Neural cell (in vitro differentiated cells): ENCODE results near the gene NHERF1. TPM values are rescaled to one million over a fixed set of nuclear protein-coding genes. Genes with fewer than 3 reads are reported as not detected.

Source experiments
- H2AFZ ChIP-seq: fragments of 200-600, 300-800 bp; sonication (generic), shearing (Covaris generic); 2 replicates; pipeline ENCODE4 v1.6.0; 2014; ENCODE audit warnings: low read depth, mild to moderate bottlenecking, antibody characterized with exemption, low read length, moderate library complexity
- H3F3A ChIP-seq: fragments of 200-600 bp; shearing (Covaris generic); 2 replicates; pipeline ENCODE4 v1.6.1; 2016; ENCODE audit warnings: mild to moderate bottlenecking, moderate library complexity, mixed read lengths, antibody characterized with exemption, low read length; ENCODE audit not compliant: insufficient read depth, poor library complexity, severe bottlenecking
- H3K27ac ChIP-seq: fragments of 200-600, 300-800 bp; sonication (generic), shearing (Covaris generic); 2 replicates; pipeline ENCODE4 v1.5.1; 2014; ENCODE audit warnings: mild to moderate bottlenecking, low read length, moderate library complexity
- H3K27me3 ChIP-seq: fragments of 300-800, 200-600 bp; sonication (generic), shearing (Covaris generic); 2 replicates; pipeline ENCODE4 v1.6.0; 2014; ENCODE audit warnings: mild to moderate bottlenecking, low read depth, low read length, moderate library complexity; ENCODE audit not compliant: insufficient read depth
- H3K36me3 ChIP-seq: fragments of 300-800, 200-600 bp; sonication (generic), shearing (Covaris generic); 2 replicates; pipeline ENCODE4 v1.5.1; 2014; ENCODE audit warnings: mild to moderate bottlenecking, antibody characterized with exemption, low read length, moderate library complexity; ENCODE audit not compliant: insufficient read depth
- H3K4me2 ChIP-seq: fragments of 300-800, 200-600 bp; sonication (generic), shearing (Covaris generic); 2 replicates; pipeline ENCODE4 v1.6.0; 2014; ENCODE audit warnings: mild to moderate bottlenecking, low read length
- H3K4me3 ChIP-seq: fragments of 300-800, 200-600 bp; sonication (generic), shearing (Covaris generic); 2 replicates; pipeline ENCODE4 v1.5.1; 2014; ENCODE audit warnings: mild to moderate bottlenecking, low read length, moderate library complexity
- H3K79me2 ChIP-seq: fragments of 200-600 bp; shearing (Covaris generic); replicated peaks from 2 replicates; pipeline ENCODE4 v1.6.0; 2014; ENCODE audit warnings: mild to moderate bottlenecking, low read length, moderate library complexity; ENCODE audit not compliant: insufficient read depth
- H3K9ac ChIP-seq: fragments of 300-800, 200-600 bp; sonication (generic), shearing (Covaris generic); 2 replicates; pipeline ENCODE4 v1.6.1; 2016; ENCODE audit warnings: mild to moderate bottlenecking, low read length, mixed read lengths
- H3K9me2 ChIP-seq: fragments of 200-600 bp; shearing (Covaris generic); 2 replicates; pipeline ENCODE4 v1.6.1; 2016; ENCODE audit warnings: mild to moderate bottlenecking, low read length, mixed read lengths; ENCODE audit not compliant: insufficient read depth
- H3K9me3 ChIP-seq: fragments of 200-600, 300-800 bp; sonication (generic), shearing (Covaris generic); 2 replicates; pipeline ENCODE4 v1.6.1; 2016; ENCODE audit warnings: mild to moderate bottlenecking, mixed run types, low read length, moderate library complexity, mixed read lengths
- H4K20me1 ChIP-seq: fragments of 200-600 bp; shearing (Covaris generic); 2 replicates; pipeline ENCODE4 v1.6.1; 2016; ENCODE audit warnings: mild to moderate bottlenecking, mixed run types; ENCODE audit not compliant: insufficient read depth
- MXI1 ChIP-seq: fragments of 450-650 bp; conservative IDR thresholded peaks from 2 replicates; pipeline ENCODE4 v1.6.1; 2014; ENCODE audit warnings: antibody characterized with exemption, mild to moderate bottlenecking; ENCODE audit not compliant: poor library complexity, severe bottlenecking
- polyA plus RNA-seq: library from polyadenylated mRNA; depleted of rRNA; stranded (reverse); fragments of >200 nt; gene quantifications from 2 replicates; pipeline ENCODE4 v1.2.3, GENCODE V29; 2014
- TF ChIP-seq, protein P1 (sequence below): fragments of 450-650 bp; IDR thresholded peaks from 2 replicates; pipeline ENCODE4 v1.5.1; 2014; ENCODE audit warnings: antibody characterized with exemption, mild to moderate bottlenecking, moderate library complexity; ENCODE audit not compliant: poor library complexity, severe bottlenecking
- TF ChIP-seq, protein P2 (sequence below): IDR thresholded peaks from 2 replicates; pipeline ENCODE4 v1.6.1; 2012; ENCODE audit warnings: borderline replicate concordance

The NHERF1 gene
- polyA plus RNA-seq, 1 donor from 2014 or later, result 0.51 TPM

DNA sequence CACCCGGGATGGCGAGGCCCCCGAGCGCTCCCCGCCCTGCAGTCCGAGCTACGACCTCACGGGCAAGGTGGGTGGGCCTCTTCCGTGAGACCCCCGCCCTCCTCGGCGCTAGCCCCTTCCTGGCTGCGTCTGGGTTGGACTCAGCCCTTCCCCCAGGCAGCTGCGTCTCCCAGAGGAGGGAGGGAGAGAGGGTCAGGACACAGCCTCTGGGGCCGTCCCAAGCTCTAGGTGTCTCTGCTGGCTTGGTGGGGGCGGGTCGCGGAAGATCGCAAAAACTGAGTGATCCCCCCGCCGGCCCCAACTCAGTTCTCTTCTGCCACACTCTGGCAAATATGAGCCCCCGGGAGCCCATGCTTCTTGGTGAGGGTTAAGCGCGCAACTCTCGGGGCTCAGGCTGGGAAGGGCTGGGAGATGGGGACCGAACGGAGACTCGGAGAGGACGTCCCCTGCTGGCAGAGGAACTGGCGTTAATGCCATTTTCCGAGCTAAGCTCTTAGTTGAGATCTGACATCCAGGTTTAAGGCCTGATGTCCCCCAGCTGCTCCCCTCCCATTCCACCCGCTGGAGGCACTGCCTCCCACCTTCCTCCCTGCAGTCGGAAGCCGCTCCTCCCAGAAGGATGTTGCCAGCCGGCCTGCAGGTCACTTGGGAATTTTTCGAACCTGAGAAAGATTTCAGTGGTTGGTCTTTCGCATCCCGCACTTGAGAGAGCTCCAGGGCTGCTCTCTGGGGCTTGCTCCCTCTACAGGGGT, 11.0 kb upstream of the NHERF1 start:
- Histone ChIP-seq H3K27ac (no peak overlapping the region), H4K20me1 (no peaks in the 10 kb centered on the region), H3K9me2 (no peaks in the 10 kb centered on the region), H3K36me3 (no peaks in the 10 kb centered on the region), H3F3A (no peaks in the 10 kb centered on the region), H3K9me3 (peaks cover 5% of the 10 kb centered on the region), H3K9ac (no peak overlapping the region), H3K4me3 (peak overlapping the region; percentile 42), H2AFZ (no peak overlapping the region), H3K4me2 (no peak overlapping the region), H3K79me2 (no peaks in the 10 kb centered on the region), H3K27me3 (peaks cover 64% of the 10 kb centered on the region)
- TF ChIP-seq, protein P1, sequence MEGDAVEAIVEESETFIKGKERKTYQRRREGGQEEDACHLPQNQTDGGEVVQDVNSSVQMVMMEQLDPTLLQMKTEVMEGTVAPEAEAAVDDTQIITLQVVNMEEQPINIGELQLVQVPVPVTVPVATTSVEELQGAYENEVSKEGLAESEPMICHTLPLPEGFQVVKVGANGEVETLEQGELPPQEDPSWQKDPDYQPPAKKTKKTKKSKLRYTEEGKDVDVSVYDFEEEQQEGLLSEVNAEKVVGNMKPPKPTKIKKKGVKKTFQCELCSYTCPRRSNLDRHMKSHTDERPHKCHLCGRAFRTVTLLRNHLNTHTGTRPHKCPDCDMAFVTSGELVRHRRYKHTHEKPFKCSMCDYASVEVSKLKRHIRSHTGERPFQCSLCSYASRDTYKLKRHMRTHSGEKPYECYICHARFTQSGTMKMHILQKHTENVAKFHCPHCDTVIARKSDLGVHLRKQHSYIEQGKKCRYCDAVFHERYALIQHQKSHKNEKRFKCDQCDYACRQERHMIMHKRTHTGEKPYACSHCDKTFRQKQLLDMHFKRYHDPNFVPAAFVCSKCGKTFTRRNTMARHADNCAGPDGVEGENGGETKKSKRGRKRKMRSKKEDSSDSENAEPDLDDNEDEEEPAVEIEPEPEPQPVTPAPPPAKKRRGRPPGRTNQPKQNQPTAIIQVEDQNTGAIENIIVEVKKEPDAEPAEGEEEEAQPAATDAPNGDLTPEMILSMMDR, result peak; percentile 45
- TF ChIP-seq MXI1, result no peak

DNA sequence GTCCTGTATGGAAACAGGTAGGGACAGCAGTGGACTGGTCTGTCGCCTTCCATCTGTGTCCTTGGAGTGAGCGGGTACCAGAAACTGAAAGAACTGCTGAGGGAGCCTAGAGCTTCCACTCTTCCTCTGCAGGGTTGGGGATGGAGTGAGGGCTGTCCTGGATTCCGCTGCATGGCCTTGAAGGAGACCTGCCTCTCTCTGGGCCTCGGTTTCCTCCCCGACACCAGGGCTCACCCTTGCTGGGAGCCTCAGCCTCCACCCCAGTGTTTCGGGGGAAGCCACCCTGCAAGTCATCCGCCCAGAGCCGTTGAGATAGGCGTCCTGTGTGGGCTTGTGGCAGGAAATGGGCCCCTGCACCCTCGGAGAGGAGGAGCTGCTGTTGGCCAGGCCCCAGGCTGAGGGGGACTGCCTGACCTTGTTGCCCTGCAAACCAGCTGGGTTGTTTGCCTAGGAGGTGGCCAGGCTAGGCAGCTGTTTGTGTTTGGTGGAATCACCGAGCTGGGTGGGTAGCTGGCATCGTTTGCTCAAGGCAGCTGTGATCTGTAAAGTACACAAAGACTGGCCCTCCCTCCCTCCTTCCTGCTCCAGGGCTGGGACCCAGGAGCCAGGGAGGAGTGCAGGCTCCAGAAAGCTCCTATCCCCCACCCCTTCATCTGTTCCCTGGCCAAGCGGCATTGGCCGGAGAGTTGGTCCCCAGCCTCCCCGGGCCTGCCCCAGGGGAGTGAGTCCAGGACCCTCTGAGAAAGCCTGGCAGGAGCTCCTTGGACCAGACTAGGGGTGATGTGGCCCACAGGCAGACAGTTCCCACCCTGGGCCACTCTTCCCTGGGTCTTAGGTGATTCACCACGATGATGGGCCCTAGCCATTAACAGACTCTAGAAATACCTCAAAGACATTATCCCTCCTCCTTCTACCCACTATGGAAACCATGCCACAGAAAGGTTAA, 10.1 kb upstream of the NHERF1 start:
- Histone ChIP-seq H3K9me3 (peaks cover 5% of the 10 kb centered on the region), H3K9me2 (no peaks in the 10 kb centered on the region), H3K79me2 (no peaks in the 10 kb centered on the region), H3K4me2 (no peak overlapping the region), H2AFZ (no peak overlapping the region), H4K20me1 (no peaks in the 10 kb centered on the region), H3K27me3 (peaks cover 61% of the 10 kb centered on the region), H3K9ac (no peak overlapping the region), H3K36me3 (no peaks in the 10 kb centered on the region), H3K27ac (no peak overlapping the region), H3F3A (no peaks in the 10 kb centered on the region), H3K4me3 (peak overlapping the region; percentile 42)
- TF ChIP-seq, protein P1, result no peak
- TF ChIP-seq, protein P2, sequence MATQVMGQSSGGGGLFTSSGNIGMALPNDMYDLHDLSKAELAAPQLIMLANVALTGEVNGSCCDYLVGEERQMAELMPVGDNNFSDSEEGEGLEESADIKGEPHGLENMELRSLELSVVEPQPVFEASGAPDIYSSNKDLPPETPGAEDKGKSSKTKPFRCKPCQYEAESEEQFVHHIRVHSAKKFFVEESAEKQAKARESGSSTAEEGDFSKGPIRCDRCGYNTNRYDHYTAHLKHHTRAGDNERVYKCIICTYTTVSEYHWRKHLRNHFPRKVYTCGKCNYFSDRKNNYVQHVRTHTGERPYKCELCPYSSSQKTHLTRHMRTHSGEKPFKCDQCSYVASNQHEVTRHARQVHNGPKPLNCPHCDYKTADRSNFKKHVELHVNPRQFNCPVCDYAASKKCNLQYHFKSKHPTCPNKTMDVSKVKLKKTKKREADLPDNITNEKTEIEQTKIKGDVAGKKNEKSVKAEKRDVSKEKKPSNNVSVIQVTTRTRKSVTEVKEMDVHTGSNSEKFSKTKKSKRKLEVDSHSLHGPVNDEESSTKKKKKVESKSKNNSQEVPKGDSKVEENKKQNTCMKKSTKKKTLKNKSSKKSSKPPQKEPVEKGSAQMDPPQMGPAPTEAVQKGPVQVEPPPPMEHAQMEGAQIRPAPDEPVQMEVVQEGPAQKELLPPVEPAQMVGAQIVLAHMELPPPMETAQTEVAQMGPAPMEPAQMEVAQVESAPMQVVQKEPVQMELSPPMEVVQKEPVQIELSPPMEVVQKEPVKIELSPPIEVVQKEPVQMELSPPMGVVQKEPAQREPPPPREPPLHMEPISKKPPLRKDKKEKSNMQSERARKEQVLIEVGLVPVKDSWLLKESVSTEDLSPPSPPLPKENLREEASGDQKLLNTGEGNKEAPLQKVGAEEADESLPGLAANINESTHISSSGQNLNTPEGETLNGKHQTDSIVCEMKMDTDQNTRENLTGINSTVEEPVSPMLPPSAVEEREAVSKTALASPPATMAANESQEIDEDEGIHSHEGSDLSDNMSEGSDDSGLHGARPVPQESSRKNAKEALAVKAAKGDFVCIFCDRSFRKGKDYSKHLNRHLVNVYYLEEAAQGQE, result no peak
